GM19238 (cell line): ENCODE data around the gene CACNA1B.

ENCODE experiments used
- DNase-seq: peaks from one replicate; pipeline ENCODE4 v3.0.0; 2011; ENCODE audit warnings: low spot score; ENCODE audit not compliant: insufficient read length

Gene CACNA1B

DNA sequence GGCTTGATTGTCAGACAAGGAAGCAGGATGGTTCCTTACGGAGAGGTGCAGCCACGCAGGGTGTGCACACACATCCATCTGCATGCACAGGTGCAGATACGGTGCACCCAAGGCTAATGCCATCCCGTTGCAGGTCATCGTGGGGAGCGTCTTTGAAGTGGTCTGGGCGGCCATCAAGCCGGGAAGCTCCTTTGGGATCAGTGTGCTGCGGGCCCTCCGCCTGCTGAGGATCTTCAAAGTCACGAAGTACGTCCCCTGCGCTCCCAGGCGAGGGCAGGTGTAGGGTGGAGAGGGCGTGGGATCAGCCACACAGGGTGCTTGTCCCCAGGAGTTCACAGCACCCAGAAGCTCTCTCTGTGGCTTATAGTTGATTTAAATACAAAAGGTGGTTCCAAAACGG, 106.4 kb downstream of the CACNA1B start:
- DNase-seq = no peak

GRCh38 chr9:137984520-137985257, 107.1 kb downstream of the CACNA1B start:
- DNase-seq = no peak

DNA sequence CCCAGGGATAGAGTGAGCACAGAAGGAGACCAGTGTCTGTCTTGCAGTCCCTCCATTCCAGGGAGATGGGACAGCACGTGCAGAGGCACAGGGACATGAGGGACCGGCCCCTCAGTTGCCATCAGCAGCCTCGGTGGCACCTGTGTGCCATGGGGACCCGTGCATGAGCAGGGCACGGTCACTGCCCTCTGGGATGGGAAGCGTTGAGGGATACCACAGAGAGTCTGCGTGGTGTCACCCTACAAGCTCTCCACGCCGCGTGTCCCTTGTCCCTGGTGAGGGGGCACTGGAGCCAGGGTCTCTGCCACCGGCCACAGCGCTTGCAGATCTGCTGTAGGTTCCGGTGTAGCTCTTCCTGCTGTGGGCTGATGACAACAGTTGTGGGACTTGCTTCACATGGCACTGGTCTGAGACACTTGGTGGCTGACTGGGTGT, 108.1 kb downstream of the CACNA1B start:
- no peak for DNase-seq

GRCh38 chr9:137986268-137987099, 108.9 kb downstream of the CACNA1B start:
- DNase-seq = no peak

GRCh38 chr9:137987244-137988030, 109.9 kb downstream of the CACNA1B start:
- DNase-seq = no peak

DNA sequence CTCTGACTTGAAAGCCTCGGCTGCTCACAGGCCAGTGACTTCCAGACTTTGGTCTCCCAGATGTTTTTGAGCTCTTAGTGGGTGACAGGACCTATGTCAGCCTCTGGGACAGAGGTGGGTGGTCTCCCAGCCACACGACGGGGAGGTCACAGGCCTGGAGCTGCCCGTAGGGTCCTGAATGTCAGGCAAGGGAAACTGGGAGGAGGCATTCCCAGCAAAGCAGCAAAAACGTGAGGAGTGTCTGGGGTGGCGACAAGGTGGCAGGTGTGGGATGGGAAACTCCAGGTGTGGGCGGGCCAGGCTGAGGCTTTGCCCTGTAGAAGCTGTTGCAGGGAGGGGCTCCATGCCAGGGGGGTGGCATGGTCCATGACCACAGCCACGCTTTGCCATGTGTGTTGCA, 110.5 kb downstream of the CACNA1B start:
- DNase-seq = no peak

DNA sequence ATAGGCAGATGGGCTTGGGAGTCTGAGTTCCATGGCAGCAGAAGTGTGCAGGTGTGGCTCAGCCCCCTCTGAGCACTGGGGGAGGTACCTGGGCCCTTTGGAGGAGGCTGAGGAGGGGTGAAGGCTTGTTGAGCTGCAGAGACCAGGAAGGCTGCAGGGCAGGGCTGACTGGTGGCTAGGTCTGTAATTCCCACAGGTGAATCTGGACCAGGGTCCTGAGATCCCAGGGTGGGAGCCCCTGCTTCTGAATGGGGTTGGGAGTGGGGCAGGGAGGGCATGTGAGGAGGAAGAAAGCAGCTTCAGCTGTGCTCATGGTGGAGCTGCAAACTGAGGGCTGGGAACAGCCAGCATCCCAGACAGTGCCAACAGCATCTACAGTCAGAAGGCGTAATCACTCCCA, 111.1 kb downstream of the CACNA1B start:
- no peak for DNase-seq

DNA sequence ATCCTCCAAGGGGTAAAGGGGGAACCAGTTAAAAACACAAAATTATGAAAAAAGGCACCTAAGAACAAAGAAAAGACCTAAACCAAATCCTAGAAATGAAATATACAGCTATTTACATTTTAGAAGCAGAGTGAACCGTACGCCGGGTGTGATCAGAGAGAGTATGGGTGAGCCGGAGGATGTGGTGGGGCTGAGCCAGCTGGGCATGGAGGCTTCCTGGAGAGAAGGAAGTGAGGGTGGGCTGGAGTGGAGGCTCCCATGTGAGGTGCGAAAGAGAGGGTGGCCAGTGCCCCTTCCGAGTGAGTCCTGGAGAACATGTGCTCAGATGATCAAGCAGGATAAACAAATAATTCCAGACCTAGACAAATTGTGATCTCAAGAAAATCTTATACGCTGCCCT, 111.6 kb downstream of the CACNA1B start:
- DNase-seq = no peak

DNA sequence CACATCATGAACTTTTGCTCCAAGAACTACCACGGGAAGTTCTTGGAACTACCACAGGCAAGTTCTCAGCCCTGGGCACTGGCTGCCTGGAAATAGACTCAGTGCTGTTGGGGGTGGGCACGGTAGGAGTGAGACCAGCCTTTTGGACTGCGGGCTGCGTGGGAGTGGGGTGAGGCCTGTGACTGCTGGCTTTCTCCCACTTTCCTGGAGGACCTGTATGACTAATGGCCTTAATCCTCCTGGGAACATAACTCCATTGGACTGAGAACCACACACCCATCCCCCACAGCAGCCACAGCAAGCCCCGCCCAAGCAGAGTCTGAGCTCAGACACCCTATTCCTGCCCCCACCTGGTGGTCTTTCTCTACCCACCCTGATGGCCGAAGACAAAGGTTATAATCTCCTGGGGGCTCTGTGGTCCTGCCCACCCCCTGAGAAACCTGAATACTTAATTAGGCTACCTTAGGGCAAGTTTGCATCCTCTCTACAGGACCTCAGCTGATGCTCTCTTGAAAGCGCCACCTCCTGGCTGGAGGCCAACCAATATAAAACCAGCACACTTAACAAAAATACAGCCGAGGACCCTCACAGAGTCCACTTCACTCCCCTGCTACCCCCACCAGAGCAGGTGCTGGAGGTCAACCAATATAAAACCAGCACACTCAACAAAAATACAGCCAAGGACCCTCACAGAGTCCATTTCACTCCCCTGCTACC, 112.6 kb downstream of the CACNA1B start:
- DNase-seq = no peak

GRCh38 chr9:138003485-138004190, 126.1 kb downstream of the CACNA1B start:
- DNase-seq = no peak

DNA sequence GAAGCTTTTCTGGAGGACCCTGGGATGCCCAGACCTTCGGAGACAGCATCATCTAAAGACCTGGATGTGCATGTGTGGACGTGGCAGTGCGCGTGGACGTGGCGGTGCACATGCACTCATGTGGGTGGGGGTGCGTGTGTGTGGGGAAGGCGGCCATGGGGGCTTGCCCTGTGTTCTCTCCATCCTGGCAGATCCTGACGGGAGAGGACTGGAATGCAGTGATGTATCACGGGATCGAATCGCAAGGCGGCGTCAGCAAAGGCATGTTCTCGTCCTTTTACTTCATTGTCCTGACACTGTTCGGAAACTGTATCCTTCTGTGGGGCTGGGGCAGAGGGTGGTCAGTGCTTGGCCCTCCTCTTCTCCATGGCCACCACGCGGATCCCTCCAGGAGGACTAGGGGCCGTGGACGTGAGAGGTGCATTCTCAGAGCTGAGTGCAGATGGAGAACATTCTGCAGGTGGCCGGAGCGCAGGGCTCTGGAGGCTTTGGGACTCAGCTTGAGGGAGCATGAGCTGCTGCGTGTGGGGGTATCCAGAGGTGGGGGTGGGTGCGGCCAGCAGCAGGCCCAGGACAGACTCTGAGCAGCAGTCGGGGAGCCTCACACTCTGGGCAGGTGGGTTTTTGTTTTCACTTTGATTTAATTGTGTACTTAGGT, 129.1 kb downstream of the CACNA1B start:
- DNase-seq = no peak

DNA sequence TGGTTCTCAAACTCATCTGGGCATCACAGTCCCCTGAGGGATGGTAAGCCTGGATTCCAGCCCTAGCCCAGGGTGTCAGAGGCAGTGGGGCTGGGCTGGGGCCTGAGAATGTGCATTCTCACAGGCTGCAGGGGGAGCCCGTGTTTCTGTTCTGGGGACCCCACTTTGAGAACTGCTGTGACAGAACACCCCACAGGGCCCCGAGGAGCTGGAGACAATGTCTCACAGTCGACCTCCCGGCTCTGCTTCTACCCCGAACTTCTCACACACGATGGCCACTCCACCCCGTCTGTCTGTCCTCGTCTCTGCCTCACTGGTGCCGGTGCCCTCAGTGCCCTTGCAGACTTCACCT, 130.0 kb downstream of the CACNA1B start:
- no peak for DNase-seq

GRCh38 chr9:138007918-138008841, 130.6 kb downstream of the CACNA1B start:
- DNase-seq = no peak

- DNase-seq = no peak
Observed at GRCh38 chr9:138009016-138009802, 131.6 kb downstream of the CACNA1B start.

DNA sequence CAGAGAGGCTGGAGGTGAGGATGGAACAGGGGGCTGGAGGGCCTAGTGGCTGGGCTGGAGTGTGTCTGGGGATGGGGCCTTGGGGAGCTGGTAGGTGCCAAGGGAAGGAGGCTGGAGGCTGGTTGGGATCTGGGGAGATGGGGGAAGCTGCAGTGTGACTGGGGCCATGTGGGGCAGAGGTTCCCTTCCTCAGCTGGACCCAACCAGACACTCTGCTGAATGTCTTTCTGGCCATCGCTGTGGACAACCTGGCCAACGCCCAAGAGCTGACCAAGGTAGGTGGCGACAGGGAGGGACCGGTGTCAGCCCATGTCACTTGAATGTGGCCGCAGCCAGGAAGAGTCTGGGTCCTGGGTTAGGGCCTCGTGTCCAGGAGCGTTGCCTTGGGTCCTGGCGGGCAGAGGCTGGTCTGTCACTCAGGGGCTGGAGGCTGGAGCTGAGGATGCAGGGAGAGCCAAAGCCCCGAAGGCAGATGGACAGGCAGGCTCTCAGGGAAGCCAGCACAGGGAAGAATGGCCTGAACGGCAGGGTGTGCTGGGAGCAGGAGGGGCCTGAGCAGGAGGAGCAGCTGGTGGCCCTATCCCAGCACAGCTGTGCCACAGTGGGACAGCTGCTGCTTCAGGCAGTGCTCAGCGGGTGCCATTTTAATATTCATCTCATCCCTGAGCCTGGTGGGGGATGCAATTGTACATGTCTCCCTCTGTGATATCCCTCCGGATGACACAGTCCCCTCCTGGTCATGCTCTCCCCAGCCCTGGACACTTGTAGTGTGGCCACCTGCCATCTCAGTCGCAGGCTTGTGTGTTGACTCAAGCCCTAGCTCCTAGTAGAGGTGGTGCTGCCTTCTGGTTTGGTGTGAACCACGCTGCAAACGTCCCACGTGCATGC, 132.5 kb downstream of the CACNA1B start:
- DNase-seq = no peak

DNA sequence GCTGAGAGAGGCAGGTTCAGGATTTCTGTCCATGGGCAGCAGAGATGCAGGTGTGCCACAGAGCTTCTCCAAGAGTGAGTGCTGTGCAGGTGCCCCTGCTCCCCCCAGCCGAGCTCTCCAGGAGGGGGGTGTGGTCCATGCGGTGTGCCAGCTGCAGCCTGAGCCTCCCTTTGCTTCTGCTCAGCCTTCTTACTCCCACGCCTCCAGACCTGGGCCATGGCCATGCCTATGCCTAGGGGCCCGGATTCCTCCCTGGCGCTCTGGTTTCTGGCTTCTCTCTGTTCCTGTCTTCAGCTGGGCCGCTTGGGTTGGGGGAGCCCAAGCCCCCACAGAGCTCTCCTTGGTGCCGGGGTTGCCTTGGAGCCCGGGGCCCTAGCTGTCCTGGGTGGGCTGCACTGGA, 133.3 kb downstream of the CACNA1B start:
- no peak for DNase-seq

DNA sequence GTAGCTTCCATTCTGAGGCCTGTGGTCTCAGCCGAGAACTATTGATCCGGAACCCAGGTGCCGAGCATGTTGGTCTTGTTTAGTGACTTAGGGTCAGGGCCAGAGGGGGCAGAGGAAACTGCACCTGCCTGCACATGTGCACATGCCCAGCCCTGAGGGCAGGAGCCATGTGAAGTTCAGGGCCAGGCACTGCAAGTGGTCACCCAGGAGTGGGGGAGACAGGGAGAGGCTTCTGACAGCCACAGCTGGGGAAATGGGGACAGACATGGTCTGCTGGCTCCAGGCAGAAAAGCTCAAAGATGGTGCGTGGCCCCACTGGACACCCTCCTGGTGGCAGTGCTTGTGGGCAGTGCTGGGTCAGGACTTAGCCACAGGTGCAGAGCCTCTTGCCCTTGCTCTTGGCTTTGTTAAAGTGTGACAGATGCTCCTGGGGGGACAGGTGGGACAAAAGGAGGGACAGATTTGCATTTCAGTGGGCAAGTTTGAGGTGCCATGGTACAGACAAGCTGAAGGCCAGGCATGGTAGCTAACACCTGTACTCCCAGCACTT, 134.4 kb downstream of the CACNA1B start:
- DNase-seq = no peak
